Neural cell (in vitro differentiated cells): ENCODE measurements around the gene GET4. TPM values are rescaled to one million over a fixed set of nuclear protein-coding genes. Genes with fewer than 3 reads are reported as not detected.

Experiments used
- H2AFZ ChIP-seq: fragments of 200-600, 300-800 bp; sonication (generic), shearing (Covaris generic); 2 replicates; pipeline ENCODE4 v1.6.0; 2014; ENCODE audit warnings: low read depth, mild to moderate bottlenecking, antibody characterized with exemption, low read length, moderate library complexity
- H3F3A ChIP-seq: fragments of 200-600 bp; shearing (Covaris generic); 2 replicates; pipeline ENCODE4 v1.6.1; 2016; ENCODE audit warnings: mild to moderate bottlenecking, moderate library complexity, mixed read lengths, antibody characterized with exemption, low read length; ENCODE audit not compliant: insufficient read depth, poor library complexity, severe bottlenecking
- H3K27ac ChIP-seq: fragments of 200-600, 300-800 bp; sonication (generic), shearing (Covaris generic); 2 replicates; pipeline ENCODE4 v1.5.1; 2014; ENCODE audit warnings: mild to moderate bottlenecking, low read length, moderate library complexity
- H3K27me3 ChIP-seq: fragments of 300-800, 200-600 bp; sonication (generic), shearing (Covaris generic); 2 replicates; pipeline ENCODE4 v1.6.0; 2014; ENCODE audit warnings: mild to moderate bottlenecking, low read depth, low read length, moderate library complexity; ENCODE audit not compliant: insufficient read depth
- H3K36me3 ChIP-seq: fragments of 300-800, 200-600 bp; sonication (generic), shearing (Covaris generic); 2 replicates; pipeline ENCODE4 v1.5.1; 2014; ENCODE audit warnings: mild to moderate bottlenecking, antibody characterized with exemption, low read length, moderate library complexity; ENCODE audit not compliant: insufficient read depth
- H3K4me2 ChIP-seq: fragments of 300-800, 200-600 bp; sonication (generic), shearing (Covaris generic); 2 replicates; pipeline ENCODE4 v1.6.0; 2014; ENCODE audit warnings: mild to moderate bottlenecking, low read length
- H3K4me3 ChIP-seq: fragments of 300-800, 200-600 bp; sonication (generic), shearing (Covaris generic); 2 replicates; pipeline ENCODE4 v1.5.1; 2014; ENCODE audit warnings: mild to moderate bottlenecking, low read length, moderate library complexity
- H3K79me2 ChIP-seq: fragments of 200-600 bp; shearing (Covaris generic); replicated peaks from 2 replicates; pipeline ENCODE4 v1.6.0; 2014; ENCODE audit warnings: mild to moderate bottlenecking, low read length, moderate library complexity; ENCODE audit not compliant: insufficient read depth
- H3K9ac ChIP-seq: fragments of 300-800, 200-600 bp; sonication (generic), shearing (Covaris generic); 2 replicates; pipeline ENCODE4 v1.6.1; 2016; ENCODE audit warnings: mild to moderate bottlenecking, low read length, mixed read lengths
- H3K9me2 ChIP-seq: fragments of 200-600 bp; shearing (Covaris generic); 2 replicates; pipeline ENCODE4 v1.6.1; 2016; ENCODE audit warnings: mild to moderate bottlenecking, low read length, mixed read lengths; ENCODE audit not compliant: insufficient read depth
- H3K9me3 ChIP-seq: fragments of 200-600, 300-800 bp; sonication (generic), shearing (Covaris generic); 2 replicates; pipeline ENCODE4 v1.6.1; 2016; ENCODE audit warnings: mild to moderate bottlenecking, mixed run types, low read length, moderate library complexity, mixed read lengths
- H4K20me1 ChIP-seq: fragments of 200-600 bp; shearing (Covaris generic); 2 replicates; pipeline ENCODE4 v1.6.1; 2016; ENCODE audit warnings: mild to moderate bottlenecking, mixed run types; ENCODE audit not compliant: insufficient read depth
- CTCF ChIP-seq: fragments of 450-650 bp; IDR thresholded peaks from 2 replicates; pipeline ENCODE4 v1.5.1; 2014; ENCODE audit warnings: antibody characterized with exemption, mild to moderate bottlenecking, moderate library complexity; ENCODE audit not compliant: poor library complexity, severe bottlenecking
- EP300 ChIP-seq: fragments of 450-650 bp; conservative IDR thresholded peaks from 2 replicates; pipeline ENCODE4 v1.6.1; 2014; ENCODE audit warnings: antibody characterized with exemption, mild to moderate bottlenecking, moderate library complexity; ENCODE audit not compliant: poor library complexity, severe bottlenecking
- EZH2 ChIP-seq: fragments of 200-600, 300-800 bp; shearing (Covaris generic), sonication (generic); IDR thresholded peaks from 2 replicates; pipeline ENCODE4 v1.6.1; 2014; ENCODE audit warnings: antibody characterized with exemption, low read length, borderline replicate concordance, mild to moderate bottlenecking; ENCODE audit not compliant: insufficient read depth, poor library complexity, severe bottlenecking
- MXI1 ChIP-seq: fragments of 450-650 bp; conservative IDR thresholded peaks from 2 replicates; pipeline ENCODE4 v1.6.1; 2014; ENCODE audit warnings: antibody characterized with exemption, mild to moderate bottlenecking; ENCODE audit not compliant: poor library complexity, severe bottlenecking
- POLR2AphosphoS5 ChIP-seq: IDR thresholded peaks from 2 replicates; pipeline ENCODE4 v1.6.1; 2012
- RAD21 ChIP-seq: fragments of 450-650 bp; conservative IDR thresholded peaks from 2 replicates; pipeline ENCODE4 v1.6.1; 2014; ENCODE audit warnings: antibody characterized with exemption, mild to moderate bottlenecking, moderate library complexity
- REST ChIP-seq: IDR thresholded peaks from 2 replicates; pipeline ENCODE4 v1.6.1; 2012; ENCODE audit warnings: borderline replicate concordance
- SMC3 ChIP-seq: fragments of 450-650 bp; conservative IDR thresholded peaks from 2 replicates; pipeline ENCODE4 v1.6.1; 2014; ENCODE audit warnings: antibody characterized with exemption, mild to moderate bottlenecking, moderate library complexity; ENCODE audit not compliant: poor library complexity
- TAF1 ChIP-seq: IDR thresholded peaks from 2 replicates; pipeline ENCODE4 v1.6.1; 2012; ENCODE audit warnings: low read depth
- polyA plus RNA-seq: library from polyadenylated mRNA; depleted of rRNA; stranded (reverse); fragments of >200 nt; gene quantifications from 2 replicates; pipeline ENCODE4 v1.2.3, GENCODE V29; 2014

GET4 gene
- polyA plus RNA-seq, 1 donor from 2014 or later = 63.8 TPM

- Histone ChIP-seq H3K27ac (no peak overlapping the region), H3K4me3 (no peak overlapping the region), H3K27me3 (no peaks in the 10 kb centered on the region), H3K79me2 (no peaks in the 10 kb centered on the region), H3K9me3 (no peaks in the 10 kb centered on the region), H2AFZ (no peak overlapping the region), H3K9ac (no peak overlapping the region), H3K36me3 (no peaks in the 10 kb centered on the region), H3K4me2 (no peak overlapping the region), H3F3A (no peaks in the 10 kb centered on the region), H3K9me2 (no peaks in the 10 kb centered on the region), H4K20me1 (no peaks in the 10 kb centered on the region)
- TF ChIP-seq CTCF = no peak
- TF ChIP-seq EZH2 = no peak
- no peak for TF ChIP-seq RAD21
- no peak for TF ChIP-seq TAF1
- TF ChIP-seq EP300 = no peak
These were observed 14.9 kb downstream of the GET4 start for GRCh38 chr7:891291-891690.

GRCh38 chr7:891805-892204 lies 15.5 kb downstream of the GET4 start:
- Histone ChIP-seq H3K9ac (no peak overlapping the region), H3K36me3 (no peaks in the 10 kb centered on the region), H3K4me2 (no peak overlapping the region), H2AFZ (no peak overlapping the region), H3F3A (no peaks in the 10 kb centered on the region), H3K79me2 (no peaks in the 10 kb centered on the region), H3K27ac (no peak overlapping the region), H3K4me3 (no peak overlapping the region), H3K27me3 (no peaks in the 10 kb centered on the region), H3K9me3 (no peaks in the 10 kb centered on the region), H4K20me1 (no peaks in the 10 kb centered on the region), H3K9me2 (no peaks in the 10 kb centered on the region)
- TF ChIP-seq EP300 (no peak), CTCF (no peak), POLR2AphosphoS5 (no peak), EZH2 (no peak), REST (no peak), RAD21 (no peak), TAF1 (no peak), SMC3 (no peak), MXI1 (no peak)
